ENCODE measurements around the gene KIF5B. TPM values are rescaled to one million over a fixed set of nuclear protein-coding genes. Genes with fewer than 3 reads are reported as not detected.
"Not testable (repeated sequence)": the region's sequence is repeated elsewhere in the genome, so short reads cannot be mapped to it uniquely, and the experiment has no call there.

Gene KIF5B
- polyA plus RNA-seq, 1 experiment = 28.8 TPM

DNA sequence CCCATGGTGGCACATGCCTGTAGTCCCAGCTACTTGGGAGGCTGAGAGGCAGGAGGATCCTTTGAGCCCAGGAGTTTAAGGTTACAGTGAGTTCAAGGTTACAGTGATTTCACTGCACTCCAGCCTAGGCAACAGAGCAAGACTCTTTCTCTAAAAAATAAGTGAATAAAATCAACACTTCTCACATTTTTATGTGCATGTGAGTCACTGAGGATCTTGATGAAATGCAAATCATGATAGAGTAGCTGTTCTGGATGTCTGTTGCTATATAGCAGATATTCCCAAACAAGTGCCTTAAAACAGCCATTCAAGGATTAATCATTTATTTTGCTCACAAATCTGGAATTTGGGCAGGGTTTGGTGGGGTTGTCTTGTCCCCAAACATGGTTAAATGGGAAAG, 65.3 kb downstream of the KIF5B start:
- Histone ChIP-seq H3K36me3 (ENCODE audit: control insufficient read depth, insufficient read depth, low read length) (no peaks in the 10 kb centered on the region), H3K27me3 (ENCODE audit: control insufficient read depth, insufficient read depth, low read length) (no peaks in the 10 kb centered on the region), H3K4me3 (ENCODE audit: low read depth, low read length) (no peak overlapping the region)
- CTCF ChIA-PET = interaction anchor here (1.2 to 1.7 kb wide), 3 partner anchors 9 to 129 kb away, joined by 3 to 4 read pairs (median 3); no protein-coding TSS in a partner anchor
- DNase-seq (ENCODE audit: low read depth) = no peak
- TF ChIP-seq, protein P1, sequence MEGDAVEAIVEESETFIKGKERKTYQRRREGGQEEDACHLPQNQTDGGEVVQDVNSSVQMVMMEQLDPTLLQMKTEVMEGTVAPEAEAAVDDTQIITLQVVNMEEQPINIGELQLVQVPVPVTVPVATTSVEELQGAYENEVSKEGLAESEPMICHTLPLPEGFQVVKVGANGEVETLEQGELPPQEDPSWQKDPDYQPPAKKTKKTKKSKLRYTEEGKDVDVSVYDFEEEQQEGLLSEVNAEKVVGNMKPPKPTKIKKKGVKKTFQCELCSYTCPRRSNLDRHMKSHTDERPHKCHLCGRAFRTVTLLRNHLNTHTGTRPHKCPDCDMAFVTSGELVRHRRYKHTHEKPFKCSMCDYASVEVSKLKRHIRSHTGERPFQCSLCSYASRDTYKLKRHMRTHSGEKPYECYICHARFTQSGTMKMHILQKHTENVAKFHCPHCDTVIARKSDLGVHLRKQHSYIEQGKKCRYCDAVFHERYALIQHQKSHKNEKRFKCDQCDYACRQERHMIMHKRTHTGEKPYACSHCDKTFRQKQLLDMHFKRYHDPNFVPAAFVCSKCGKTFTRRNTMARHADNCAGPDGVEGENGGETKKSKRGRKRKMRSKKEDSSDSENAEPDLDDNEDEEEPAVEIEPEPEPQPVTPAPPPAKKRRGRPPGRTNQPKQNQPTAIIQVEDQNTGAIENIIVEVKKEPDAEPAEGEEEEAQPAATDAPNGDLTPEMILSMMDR (IDR thresholded peaks at IDR 0.05; ENCODE audit: insufficient read depth, low read depth, low read length) = no peak
- POLR2A ChIA-PET = no interaction called here

DNA sequence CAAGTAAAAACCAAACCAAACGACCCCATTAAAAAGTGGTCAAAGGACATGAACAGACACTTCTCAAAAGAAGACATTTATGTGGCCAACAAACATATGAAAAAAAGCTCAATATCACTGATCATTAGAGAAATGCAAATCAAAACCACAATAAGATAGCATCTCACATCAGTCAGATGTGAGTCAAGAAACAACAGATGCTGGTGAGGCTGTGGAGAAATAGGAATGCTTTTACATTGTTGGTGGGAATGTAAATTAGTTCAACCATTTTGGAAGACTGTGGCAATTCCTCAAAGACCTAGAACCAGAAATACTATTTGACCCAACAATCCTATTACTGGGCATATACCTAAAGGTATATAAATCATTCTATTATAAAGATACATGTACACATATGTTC, 68.4 kb downstream of the KIF5B start:
- POLR2A ChIA-PET = interaction anchor here (0.6 kb wide), 1 partner anchor 65 kb away, joined by 8 read pairs; no protein-coding TSS in a partner anchor
- H3K36me3 ChIP-seq (ENCODE audit: control insufficient read depth, insufficient read depth, low read length); CTCF ChIA-PET; H3K4me3 ChIP-seq (ENCODE audit: low read depth, low read length); DNase-seq (ENCODE audit: low read depth); H3K27me3 ChIP-seq (ENCODE audit: control insufficient read depth, insufficient read depth, low read length): not testable (repeated sequence)

DNA sequence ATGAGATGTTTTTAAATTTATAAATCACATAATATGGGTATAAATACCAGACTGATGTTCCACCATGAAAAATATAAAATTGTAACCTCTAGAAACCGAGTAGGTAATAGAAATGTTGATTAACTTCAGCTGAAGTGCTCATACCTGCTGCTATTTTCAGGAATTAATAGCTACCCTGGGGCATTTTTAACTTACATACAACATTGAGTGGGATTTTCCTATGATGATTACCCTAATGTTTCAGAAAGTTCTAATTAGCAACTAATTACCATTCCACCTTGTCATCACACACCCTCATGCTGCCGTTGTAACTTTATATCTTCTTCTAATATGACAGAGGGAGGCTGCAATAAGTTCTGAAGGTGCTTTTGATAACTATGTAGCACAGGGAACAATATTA, 74.1 kb downstream of the KIF5B start:
- TF ChIP-seq, protein P1 (IDR thresholded peaks at IDR 0.05; ENCODE audit: insufficient read depth, low read depth, low read length) = no peak
- Histone ChIP-seq H3K4me3 (ENCODE audit: low read depth, low read length) (no peak overlapping the region), H3K27me3 (ENCODE audit: control insufficient read depth, insufficient read depth, low read length) (no peaks in the 10 kb centered on the region), H3K36me3 (ENCODE audit: control insufficient read depth, insufficient read depth, low read length) (no peaks in the 10 kb centered on the region)
- no peak for DNase-seq (ENCODE audit: low read depth)
- CTCF ChIA-PET = interaction anchor here (0.6 to 1.1 kb wide), 3 partner anchors 9 to 11 kb away, joined by 3 to 4 read pairs (median 3); no protein-coding TSS in a partner anchor
- POLR2A ChIA-PET = no interaction called here

GRCh38 chr10:31980471-31980870, 75.8 kb downstream of the KIF5B start:
- Histone ChIP-seq H3K36me3 (ENCODE audit: control insufficient read depth, insufficient read depth, low read length) (no peaks in the 10 kb centered on the region), H3K27me3 (ENCODE audit: control insufficient read depth, insufficient read depth, low read length) (no peaks in the 10 kb centered on the region), H3K4me3 (ENCODE audit: low read depth, low read length) (no peak overlapping the region)
- TF ChIP-seq, protein P1 (IDR thresholded peaks at IDR 0.05; ENCODE audit: insufficient read depth, low read depth, low read length) = no peak
- DNase-seq (ENCODE audit: low read depth) = no peak
- CTCF ChIA-PET = no interaction called here
- POLR2A ChIA-PET = no interaction called here

GRCh38 chr10:31979071-31979470, 77.2 kb downstream of the KIF5B start:
- DNase-seq (ENCODE audit: low read depth); CTCF ChIA-PET; POLR2A ChIA-PET: not testable (repeated sequence)

DNA sequence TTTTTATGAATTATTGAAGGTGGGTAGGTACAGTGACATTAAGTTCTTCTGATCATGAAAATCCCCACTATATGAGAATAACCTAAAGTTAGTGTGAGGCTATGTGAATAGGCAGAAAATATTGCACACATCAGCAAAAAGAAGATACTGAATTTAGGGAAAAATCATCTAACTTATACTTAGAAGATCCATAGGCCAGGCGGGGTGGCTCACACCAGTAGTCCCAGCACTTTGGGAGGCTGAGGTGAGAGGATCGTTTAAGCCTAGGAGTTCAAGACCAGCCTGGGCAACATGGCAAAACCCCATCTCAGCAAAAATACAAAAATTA, 78.1 kb downstream of the KIF5B start:
- ChIA-PET CTCF (no interaction called here), POLR2A (interaction anchor here (0.6 kb wide), 1 partner anchor 22 kb away, joined by 7 read pairs; no protein-coding TSS in a partner anchor)
- TF ChIP-seq, protein P1 (IDR thresholded peaks at IDR 0.05; ENCODE audit: insufficient read depth, low read depth, low read length) = no peak

More at GRCh38 chr10:31979071-31979470, 77.2 kb downstream of the KIF5B start:
- H3K36me3 ChIP-seq (ENCODE audit: control insufficient read depth, insufficient read depth, low read length); H3K27me3 ChIP-seq (ENCODE audit: control insufficient read depth, insufficient read depth, low read length); H3K4me3 ChIP-seq (ENCODE audit: low read depth, low read length): not testable (repeated sequence)

More for the DNA sequence above, 78.1 kb downstream of the KIF5B start:
- no peak for DNase-seq (ENCODE audit: low read depth)
- Histone ChIP-seq H3K36me3 (ENCODE audit: control insufficient read depth, insufficient read depth, low read length) (no peaks in the 10 kb centered on the region), H3K27me3 (ENCODE audit: control insufficient read depth, insufficient read depth, low read length) (no peaks in the 10 kb centered on the region), H3K4me3 (ENCODE audit: low read depth, low read length) (no peak overlapping the region)
